GM18519 (cell line): ENCODE results near the gene RAD51B.

Source experiments
- ATAC-seq: cut with Tn5 transposase; IDR thresholded peaks from one replicate; pipeline ENCODE4 v1.9.1; 2021; ENCODE audit warnings: mild to moderate bottlenecking, moderate library complexity; ENCODE audit not compliant: unreplicated experiment, low FRiP score

Gene RAD51B

GRCh38 chr14:68705741-68706283, 886.2 kb downstream of the RAD51B start:
- ATAC-seq, result no peak

- ATAC-seq, result no peak
Measured at GRCh38 chr14:68707482-68707881, 887.9 kb downstream of the RAD51B start.

- ATAC-seq, result no peak
Measured at GRCh38 chr14:68708343-68708742, 888.8 kb downstream of the RAD51B start.

GRCh38 chr14:68709007-68709406, 889.4 kb downstream of the RAD51B start:
- ATAC-seq, result no peak

GRCh38 chr14:68710776-68711175, 891.2 kb downstream of the RAD51B start:
- ATAC-seq, result no peak

GRCh38 chr14:68711561-68712309, 892.2 kb downstream of the RAD51B start:
- no peak for ATAC-seq

- ATAC-seq, result no peak
Measured at GRCh38 chr14:68712703-68713370, 893.3 kb downstream of the RAD51B start.

GRCh38 chr14:68713782-68714181, 894.2 kb downstream of the RAD51B start:
- ATAC-seq, result no peak

GRCh38 chr14:68714991-68715924, 895.7 kb downstream of the RAD51B start:
- no peak for ATAC-seq

- ATAC-seq, result no peak
Measured at GRCh38 chr14:68716698-68717097, 897.1 kb downstream of the RAD51B start.

GRCh38 chr14:68718023-68718990, 898.7 kb downstream of the RAD51B start:
- no peak for ATAC-seq

- no peak for ATAC-seq
Measured at GRCh38 chr14:68719634-68720384, 900.2 kb downstream of the RAD51B start.

GRCh38 chr14:68722186-68722585, 902.6 kb downstream of the RAD51B start:
- ATAC-seq, result no peak

GRCh38 chr14:68722968-68723566, 903.5 kb downstream of the RAD51B start:
- no peak for ATAC-seq

- ATAC-seq, result no peak
Measured at GRCh38 chr14:68723808-68724268, 904.3 kb downstream of the RAD51B start.

GRCh38 chr14:68724914-68725313, 905.3 kb downstream of the RAD51B start:
- ATAC-seq, result no peak

- no peak for ATAC-seq
Measured at GRCh38 chr14:68726093-68726695, 906.6 kb downstream of the RAD51B start.
